ENCODE measurements around the gene BCKDK. TPM values are rescaled to one million over a fixed set of nuclear protein-coding genes. Genes with fewer than 3 reads are reported as not detected.

BCKDK gene
- total and polyA plus RNA-seq, 2 of the 8 experiments (the other 6 are each of a cell fraction or from before 2014, with no cell fraction given), result 49.6 to 77.1 TPM

DNA sequence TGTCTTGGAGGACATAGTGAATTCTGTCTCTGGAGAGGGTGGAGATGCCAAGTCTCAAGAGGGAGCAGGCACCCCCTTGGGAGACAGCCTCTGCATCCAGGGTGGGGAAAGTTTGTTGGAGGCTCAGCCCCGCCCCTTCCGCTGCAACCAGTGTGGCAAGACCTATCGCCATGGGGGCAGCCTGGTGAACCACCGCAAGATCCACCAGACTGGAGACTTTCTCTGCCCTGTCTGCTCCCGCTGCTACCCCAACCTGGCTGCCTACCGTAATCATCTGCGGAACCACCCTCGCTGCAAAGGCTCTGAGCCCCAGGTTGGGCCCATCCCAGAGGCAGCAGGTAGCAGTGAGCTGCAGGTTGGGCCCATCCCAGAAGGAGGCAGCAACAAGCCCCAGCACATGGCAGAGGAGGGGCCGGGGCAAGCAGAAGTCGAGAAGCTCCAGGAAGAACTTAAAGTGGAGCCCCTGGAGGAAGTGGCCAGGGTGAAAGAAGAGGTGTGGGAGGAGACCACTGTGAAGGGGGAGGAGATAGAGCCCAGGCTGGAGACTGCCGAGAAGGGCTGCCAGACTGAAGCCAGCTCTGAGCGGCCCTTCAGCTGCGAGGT is 28.7 kb upstream of the BCKDK start:
- H3K36me3 ChIP-seq (ENCODE audit: control insufficient read depth in 2 of 4, insufficient read depth in 4 of 4, low read length in 3 of 4), result peaks cover 5 to 50% (median 30%) of the 10 kb centered on the region in 4 experiments; a peak in 7 of 8 replicates
- H3K79me2 ChIP-seq (ENCODE audit: control insufficient read depth in 1 of 2, insufficient read depth in 2 of 2, low read length in 2 of 2), result peaks cover 0 to 37% of the 10 kb centered on the region in 2 experiments; a peak in 2 of 4 replicates
- peaks cover 9 to 31% of the 10 kb centered on the region in 2 experiments for H4K20me1 ChIP-seq (replicated peaks in 1 of 2; ENCODE audit: control insufficient read depth in 1 of 2, insufficient read depth in 2 of 2, low read length in 2 of 2)

More for the DNA sequence above, 28.7 kb upstream of the BCKDK start:
- H3K18ac ChIP-seq (ENCODE audit: extremely low read depth, low read length), result no peak overlapping the region
- DNase-seq (ENCODE audit: low read depth in 1 of 2, low spot score in 2 of 2) (no peak), FAIRE-seq (no peak)
- no peak overlapping the region for H2BK120ac ChIP-seq (replicated peaks; ENCODE audit: low read depth, low read length)
- H3K56ac ChIP-seq (replicated peaks; ENCODE audit: insufficient read length, low read depth, low read length), result no peak overlapping the region
- H4K8ac ChIP-seq (ENCODE audit: extremely low read depth, insufficient read depth, low read length), result no peak overlapping the region
- ChIA-PET POLR2A (ENCODE audit: partially characterized antibody) (interaction anchor here (0.5 to 4.9 kb wide), 7 partner anchors 13 to 378 kb away, joined by 3 to 26 read pairs (median 3); partner anchors contain the start of gene VKORC1), CTCF (ENCODE audit: partially characterized antibody) (interaction anchor here (0.6 to 2.1 kb wide), 8 partner anchors 10 to 93 kb away, joined by 3 to 14 read pairs (median 4); partner anchors contain the start of gene PRSS53)
- H3K14ac ChIP-seq (ENCODE audit: insufficient read length), result no peak overlapping the region
- H4K91ac ChIP-seq (replicated peaks; ENCODE audit: insufficient read length, low read length), result no peak overlapping the region
- TF ChIP-seq POLR2A (IDR thresholded peaks at IDR 0.05; ENCODE audit: control extremely low read depth in 1 of 2, low read depth in 2 of 2, low read length in 2 of 2) (no peak), BACH1 (IDR thresholded peaks at IDR 0.05; ENCODE audit: low read length) (no peak), SIX5 (IDR thresholded peaks at IDR 0.05; ENCODE audit: low read depth, low read length) (no peak), RAD21 (IDR thresholded peaks at IDR 0.05 in 1 of 2, conservative IDR thresholded peaks at IDR 0.05 in 1 of 2; ENCODE audit: low read depth in 2 of 2, low read length in 2 of 2) (peak in 1 of 2 experiments; percentile 15; a peak in 1 of 4 replicates), CTBP2 (IDR thresholded peaks at IDR 0.05; ENCODE audit: borderline replicate concordance, insufficient read depth, insufficient read length, low read length) (no peak), BCL11A (IDR thresholded peaks at IDR 0.05; ENCODE audit: low read depth in 2 of 2, low read length in 2 of 2) (no peak)
- TF ChIP-seq, protein P1, sequence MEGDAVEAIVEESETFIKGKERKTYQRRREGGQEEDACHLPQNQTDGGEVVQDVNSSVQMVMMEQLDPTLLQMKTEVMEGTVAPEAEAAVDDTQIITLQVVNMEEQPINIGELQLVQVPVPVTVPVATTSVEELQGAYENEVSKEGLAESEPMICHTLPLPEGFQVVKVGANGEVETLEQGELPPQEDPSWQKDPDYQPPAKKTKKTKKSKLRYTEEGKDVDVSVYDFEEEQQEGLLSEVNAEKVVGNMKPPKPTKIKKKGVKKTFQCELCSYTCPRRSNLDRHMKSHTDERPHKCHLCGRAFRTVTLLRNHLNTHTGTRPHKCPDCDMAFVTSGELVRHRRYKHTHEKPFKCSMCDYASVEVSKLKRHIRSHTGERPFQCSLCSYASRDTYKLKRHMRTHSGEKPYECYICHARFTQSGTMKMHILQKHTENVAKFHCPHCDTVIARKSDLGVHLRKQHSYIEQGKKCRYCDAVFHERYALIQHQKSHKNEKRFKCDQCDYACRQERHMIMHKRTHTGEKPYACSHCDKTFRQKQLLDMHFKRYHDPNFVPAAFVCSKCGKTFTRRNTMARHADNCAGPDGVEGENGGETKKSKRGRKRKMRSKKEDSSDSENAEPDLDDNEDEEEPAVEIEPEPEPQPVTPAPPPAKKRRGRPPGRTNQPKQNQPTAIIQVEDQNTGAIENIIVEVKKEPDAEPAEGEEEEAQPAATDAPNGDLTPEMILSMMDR (IDR thresholded peaks at IDR 0.05; ENCODE audit: control extremely low read depth in 1 of 3, insufficient read depth in 1 of 3, low read depth in 1 of 3, low read length in 3 of 3), result peak in 2 of 3 experiments; percentile 10 to 12; a peak in 1 of 4 replicates
- H3K4me1 ChIP-seq (replicated peaks in 1 of 4; ENCODE audit: control insufficient read depth in 3 of 4, insufficient read depth in 4 of 4, low read length in 3 of 4), result no peaks in the 10 kb centered on the region
- H3K4me3 ChIP-seq (ENCODE audit: extremely low read depth in 1 of 4, insufficient read depth in 2 of 4, low read depth in 3 of 4, low read length in 4 of 4), result no peak overlapping the region
- H3K9me3 ChIP-seq (ENCODE audit: insufficient read depth in 2 of 2, low read depth in 1 of 2, low read length in 1 of 2), result no peaks in the 10 kb centered on the region
- 0 out of 2 replicates have a peak, but pooled peaks cover 3% of the 10 kb centered on the region for H3K23me2 ChIP-seq (ENCODE audit: low read depth, low read length)
- no peak overlapping the region for H3K23ac ChIP-seq (ENCODE audit: insufficient read length)
- no peaks in the 10 kb centered on the region for H3K27me3 ChIP-seq (replicated peaks in 1 of 4; ENCODE audit: control insufficient read depth in 3 of 4, extremely low read depth in 1 of 4, insufficient read depth in 3 of 4, low read length in 3 of 4)
- no peak overlapping the region for H2BK5ac ChIP-seq (ENCODE audit: low read depth, low read length)
- no peak overlapping the region for H2AK5ac ChIP-seq (ENCODE audit: low read depth, low read length)
- no peak overlapping the region for H3K4ac ChIP-seq (replicated peaks; ENCODE audit: insufficient read length, low read depth, low read length)
- H2AFZ ChIP-seq (ENCODE audit: low read length), result no peak overlapping the region
- no peak overlapping the region for H3K27ac ChIP-seq (ENCODE audit: low read depth, low read length)
- H2BK20ac ChIP-seq (ENCODE audit: low read length), result no peak overlapping the region
- H3K4me2 ChIP-seq (ENCODE audit: insufficient read depth in 1 of 2, low read depth in 2 of 2, low read length in 2 of 2), result no peak overlapping the region
- H3K9ac ChIP-seq (replicated peaks in 1 of 4; ENCODE audit: extremely low read depth in 1 of 4, low read depth in 3 of 4, low read length in 3 of 4), result no peak overlapping the region
- H4K5ac ChIP-seq (ENCODE audit: insufficient read length, low read depth, low read length), result no peak overlapping the region
- WGBS, 2 experiments (ENCODE audit: extremely low coverage in 1 of 2, insufficient coverage in 1 of 2, insufficient read length in 1 of 2, insufficient replicate concordance in 2 of 2, low coverage in 1 of 2, low lambda C conversion rate in 2 of 2, missing lambda C conversion rate in 1 of 2), result 90% methylated on average over 13 of the region's 13 CpGs; no CpG with 5 or more reads in 1 of the 2 experiments
- H2BK15ac ChIP-seq (ENCODE audit: low read length), result no peak overlapping the region
- H2BK12ac ChIP-seq (ENCODE audit: low read depth, low read length), result no peak overlapping the region
- peaks cover 4% of the 10 kb centered on the region; the same call in 1 of the 2 replicates for H3K79me1 ChIP-seq (ENCODE audit: low read depth, low read length)
